ENCODE measurements around the gene ANKAR. TPM values are rescaled to one million over a fixed set of nuclear protein-coding genes. Genes with fewer than 3 reads are reported as not detected.
"Not testable (repeated sequence)": the region's sequence is repeated elsewhere in the genome, so short reads cannot be mapped to it uniquely, and the experiment has no call there.

The ANKAR gene
- total RNA-seq, 4 donors from 2014 or later = 3.7 to 36.1 (median 13.4) TPM

GRCh38 chr2:189681203-189681602, 6.7 kb downstream of the ANKAR start:
- Histone ChIP-seq H3K4me1 (peaks cover 0 to 22% (median 7%) of the 10 kb centered on the region in 3 donors), H3K9me3 (no peaks in the 10 kb centered on the region), H3K27me3 (no peaks in the 10 kb centered on the region), H3K27ac (no peak overlapping the region), H3K36me3 (no peaks in the 10 kb centered on the region), H3K4me3 (no peak overlapping the region)
- no peak for TF ChIP-seq CTCF (IDR thresholded peaks at IDR 0.05)
- TF ChIP-seq POLR2AphosphoS5 (IDR thresholded peaks at IDR 0.05) = no peak
- TF ChIP-seq POLR2A (IDR thresholded peaks at IDR 0.05) = no peak
- TF ChIP-seq EP300 (IDR thresholded peaks at IDR 0.05) = no peak
- WGBS, 2 donors (ENCODE audit: low coverage in 1 of 2) = 71 to 86% methylated on average over 1 of the region's 1 CpG
- no peak for ATAC-seq

DNA sequence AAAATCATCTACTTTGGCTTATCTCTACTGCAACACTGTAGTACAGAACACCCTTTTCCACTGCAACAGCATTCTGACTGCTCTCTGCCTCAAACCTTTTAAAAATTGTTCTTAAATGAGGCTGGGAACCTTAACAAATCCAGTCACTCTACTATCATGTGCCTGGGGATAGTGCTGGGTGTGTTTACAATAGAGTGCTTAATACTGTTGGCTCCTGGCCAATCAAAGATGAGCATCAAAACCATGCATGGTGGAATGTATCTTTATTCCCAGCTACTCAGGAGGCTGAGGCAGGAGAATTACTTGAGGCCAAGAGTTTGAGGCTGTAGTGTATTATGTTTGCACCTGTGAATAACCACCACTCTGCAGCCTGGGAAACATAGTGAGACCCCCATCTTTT, 7.4 kb downstream of the ANKAR start:
- no peak for ATAC-seq
- Histone ChIP-seq H3K4me3 (no peak overlapping the region), H3K27ac (no peak overlapping the region), H3K36me3 (no peaks in the 10 kb centered on the region), H3K27me3 (no peaks in the 10 kb centered on the region), H3K4me1 (peaks cover 0 to 24% (median 7%) of the 10 kb centered on the region in 3 donors), H3K9me3 (no peaks in the 10 kb centered on the region)
- no peak for TF ChIP-seq EP300 (IDR thresholded peaks at IDR 0.05)
- TF ChIP-seq CTCF (IDR thresholded peaks at IDR 0.05) = no peak
- TF ChIP-seq POLR2A (IDR thresholded peaks at IDR 0.05) = no peak
- TF ChIP-seq POLR2AphosphoS5 (IDR thresholded peaks at IDR 0.05) = no peak

- Histone ChIP-seq H3K9me3 (no peaks in the 10 kb centered on the region), H3K36me3 (no peaks in the 10 kb centered on the region), H3K27ac (no peak overlapping the region), H3K27me3 (no peaks in the 10 kb centered on the region), H3K4me1 (peaks cover 0 to 24% (median 7%) of the 10 kb centered on the region in 3 donors), H3K4me3 (no peak overlapping the region)
- 50 to 71% methylated on average over 1 of the region's 1 CpG for WGBS, 2 donors (ENCODE audit: low coverage in 1 of 2)
- no peak for TF ChIP-seq POLR2AphosphoS5 (IDR thresholded peaks at IDR 0.05)
- no peak for TF ChIP-seq POLR2A (IDR thresholded peaks at IDR 0.05)
- TF ChIP-seq EP300 (IDR thresholded peaks at IDR 0.05) = no peak
- no peak for TF ChIP-seq CTCF (IDR thresholded peaks at IDR 0.05)
- no peak for ATAC-seq
These were observed 8.9 kb downstream of the ANKAR start for GRCh38 chr2:189683348-189683747.

GRCh38 chr2:189684811-189685210, 10.3 kb downstream of the ANKAR start:
- H3K9me3 ChIP-seq = no peaks in the 10 kb centered on the region
- no peak overlapping the region for H3K27ac ChIP-seq
- H3K27me3 ChIP-seq = no peaks in the 10 kb centered on the region
- WGBS, 2 donors (ENCODE audit: low coverage in 1 of 2) = 22% methylated on average over 1 of the region's 1 CpG; no CpG with 5 or more reads in 1 of the 2 donors
- H3K4me1 ChIP-seq = peaks cover 0 to 24% (median 7%) of the 10 kb centered on the region in 3 donors
- ATAC-seq = no peak
- TF ChIP-seq EP300 (IDR thresholded peaks at IDR 0.05) (no peak), POLR2A (IDR thresholded peaks at IDR 0.05) (no peak), CTCF (IDR thresholded peaks at IDR 0.05) (no peak)
- H3K36me3 ChIP-seq = no peaks in the 10 kb centered on the region
- H3K4me3 ChIP-seq = no peak overlapping the region

DNA sequence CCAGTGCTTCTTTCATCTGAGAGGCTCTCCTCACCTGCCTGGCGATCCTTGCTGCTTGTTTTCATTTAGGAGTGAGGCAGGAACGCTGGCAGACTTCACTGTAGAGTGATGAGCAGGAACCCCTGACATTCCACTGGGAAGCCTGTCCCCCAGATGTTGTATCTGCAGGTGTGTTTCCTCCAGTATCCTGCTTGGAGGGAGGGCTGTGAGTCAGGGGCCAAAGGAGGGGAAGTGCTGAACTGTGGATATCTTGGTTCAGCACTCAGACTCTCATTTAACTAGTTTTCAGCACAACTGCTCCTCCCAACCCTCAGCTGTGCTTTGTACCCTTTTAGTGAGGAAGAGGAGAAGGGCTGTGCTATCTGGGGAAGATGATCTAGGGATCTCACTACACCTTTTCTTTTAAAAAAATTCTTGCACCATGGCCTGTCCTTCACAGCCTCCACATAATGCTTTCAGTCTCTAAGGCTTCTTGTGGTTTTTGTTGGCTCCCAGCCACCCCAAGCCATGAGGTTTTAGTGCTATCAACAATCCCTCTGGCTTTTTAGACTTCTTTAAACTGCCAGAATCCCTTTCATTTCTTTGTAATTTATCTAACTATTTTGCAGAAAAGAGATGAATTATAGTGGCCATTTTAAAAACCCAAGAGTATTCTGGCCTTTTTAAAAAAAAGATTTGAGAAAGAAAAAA, 11.2 kb downstream of the ANKAR start:
- peaks cover 0 to 24% (median 7%) of the 10 kb centered on the region in 3 donors for H3K4me1 ChIP-seq
- no peak for ATAC-seq
- no peaks in the 10 kb centered on the region for H3K9me3 ChIP-seq
- peaks cover 0 to 4% of the 10 kb centered on the region in 2 donors for H3K36me3 ChIP-seq
- TF ChIP-seq POLR2A (IDR thresholded peaks at IDR 0.05) = no peak
- TF ChIP-seq POLR2AphosphoS5 (IDR thresholded peaks at IDR 0.05) = no peak
- TF ChIP-seq EP300 (IDR thresholded peaks at IDR 0.05) = no peak
- no peak for TF ChIP-seq CTCF (IDR thresholded peaks at IDR 0.05)
- H3K27ac ChIP-seq = no peak overlapping the region
- H3K4me3 ChIP-seq = no peak overlapping the region
- no peaks in the 10 kb centered on the region for H3K27me3 ChIP-seq
- WGBS, 2 donors (ENCODE audit: low coverage in 1 of 2) = 86% methylated on average over 2 of the region's 2 CpGs; no CpG with 5 or more reads in 1 of the 2 donors

- Histone ChIP-seq H3K4me1 (peaks cover 0 to 12% (median 7%) of the 10 kb centered on the region in 3 donors), H3K36me3 (peaks cover 0 to 25% of the 10 kb centered on the region in 2 donors)
- 94 to 100% methylated on average over 1 of the region's 1 CpG for WGBS, 2 donors (ENCODE audit: low coverage in 1 of 2)
- H3K27me3 ChIP-seq, ATAC-seq, H3K27ac ChIP-seq, H3K4me3 ChIP-seq, H3K9me3 ChIP-seq: not testable (repeated sequence)
These were observed 13.3 kb downstream of the ANKAR start for GRCh38 chr2:189687796-189688195.
